ENCODE results near the gene PTK7.

The PTK7 gene

GRCh38 chr6:43096451-43097097 lies 20.5 kb downstream of the PTK7 start:
- peak; percentile 66 for DNase-seq (ENCODE audit: extremely low read depth, low read depth)
- no peak for TF ChIP-seq CTCF (IDR thresholded peaks at IDR 0.05; ENCODE audit: low read depth, low read length)

- no peak for DNase-seq (ENCODE audit: extremely low read depth, low read depth)
- TF ChIP-seq CTCF (IDR thresholded peaks at IDR 0.05; ENCODE audit: low read depth, low read length), result no peak
These were observed 21.0 kb downstream of the PTK7 start for GRCh38 chr6:43097098-43097489.

GRCh38 chr6:43097502-43097901 lies 21.4 kb downstream of the PTK7 start:
- no peak for DNase-seq (ENCODE audit: extremely low read depth, low read depth)
- TF ChIP-seq CTCF (IDR thresholded peaks at IDR 0.05; ENCODE audit: low read depth, low read length), result no peak

- TF ChIP-seq CTCF (IDR thresholded peaks at IDR 0.05; ENCODE audit: low read depth, low read length), result no peak
- DNase-seq (ENCODE audit: extremely low read depth, low read depth), result no peak
These were observed 25.4 kb downstream of the PTK7 start for GRCh38 chr6:43101497-43101896.

- DNase-seq (ENCODE audit: extremely low read depth, low read depth), result no peak
- no peak for TF ChIP-seq CTCF (IDR thresholded peaks at IDR 0.05; ENCODE audit: low read depth, low read length)
These were observed 27.3 kb downstream of the PTK7 start for GRCh38 chr6:43103253-43103876.

- DNase-seq (ENCODE audit: extremely low read depth, low read depth), result no peak
- TF ChIP-seq CTCF (IDR thresholded peaks at IDR 0.05; ENCODE audit: low read depth, low read length), result no peak
These were observed 29.6 kb downstream of the PTK7 start for GRCh38 chr6:43105538-43106222.

All from AG09319 (cell line).